ENCODE results near the gene USP3. TPM values are rescaled to one million over a fixed set of nuclear protein-coding genes. Genes with fewer than 3 reads are reported as not detected.

The USP3 gene
- total RNA-seq, 1 donor from 2014 or later = 80.0 TPM

- TF ChIP-seq CTCF (conservative IDR thresholded peaks at IDR 0.05) = no peak
- Mint-ChIP-seq H3K27me3 (ENCODE audit: low read depth) (no peaks in the 10 kb centered on the region), H3K36me3 (ENCODE audit: low read depth) (no peaks in the 10 kb centered on the region), H3K9me3 (peaks cover 3% of the 10 kb centered on the region), H3K4me1 (peaks cover 46% of the 10 kb centered on the region), H3K4me3 (no peak overlapping the region), H3K27ac (ENCODE audit: unreplicated experiment) (no peak overlapping the region)
- DNase-seq (ENCODE audit: low read depth, low spot score) = no peak
These were observed 26.1 kb upstream of the USP3 start for GRCh38 chr15:63478243-63478642.

- H3K9me3 Mint-ChIP-seq = peaks cover 3% of the 10 kb centered on the region
- H3K36me3 Mint-ChIP-seq (ENCODE audit: low read depth) = no peaks in the 10 kb centered on the region
- H3K4me1 Mint-ChIP-seq = peaks cover 52% of the 10 kb centered on the region
- H3K27me3 Mint-ChIP-seq (ENCODE audit: low read depth) = no peaks in the 10 kb centered on the region
- no peak for TF ChIP-seq CTCF (conservative IDR thresholded peaks at IDR 0.05)
- H3K27ac Mint-ChIP-seq (ENCODE audit: unreplicated experiment) = peak overlapping the region; percentile 63
- no peak for DNase-seq (ENCODE audit: low read depth, low spot score)
- no peak overlapping the region for H3K4me3 Mint-ChIP-seq
These were observed 24.0 kb upstream of the USP3 start for GRCh38 chr15:63480441-63480821.

GRCh38 chr15:63481105-63481810, 23.1 kb upstream of the USP3 start:
- H3K4me1 Mint-ChIP-seq = peaks cover 45% of the 10 kb centered on the region
- no peak for TF ChIP-seq CTCF (conservative IDR thresholded peaks at IDR 0.05)
- H3K36me3 Mint-ChIP-seq (ENCODE audit: low read depth) = no peaks in the 10 kb centered on the region

GRCh38 chr15:63482874-63483323, 21.5 kb upstream of the USP3 start:
- Mint-ChIP-seq H3K27me3 (ENCODE audit: low read depth) (no peaks in the 10 kb centered on the region), H3K9me3 (no peaks in the 10 kb centered on the region), H3K27ac (ENCODE audit: unreplicated experiment) (peak overlapping the region; percentile 89), H3K36me3 (ENCODE audit: low read depth) (no peaks in the 10 kb centered on the region), H3K4me3 (no peak overlapping the region), H3K4me1 (peaks cover 48% of the 10 kb centered on the region)
- no peak for TF ChIP-seq CTCF (conservative IDR thresholded peaks at IDR 0.05)
- no peak for DNase-seq (ENCODE audit: low read depth, low spot score)

More at GRCh38 chr15:63481105-63481810, 23.1 kb upstream of the USP3 start:
- Mint-ChIP-seq H3K4me3 (no peak overlapping the region), H3K27ac (ENCODE audit: unreplicated experiment) (no peak overlapping the region), H3K27me3 (ENCODE audit: low read depth) (no peaks in the 10 kb centered on the region), H3K9me3 (peaks cover 1% of the 10 kb centered on the region)
- no peak for DNase-seq (ENCODE audit: low read depth, low spot score)

- H3K4me3 Mint-ChIP-seq = no peak overlapping the region
- DNase-seq (ENCODE audit: low read depth, low spot score) = no peak
- H3K36me3 Mint-ChIP-seq (ENCODE audit: low read depth) = no peaks in the 10 kb centered on the region
- peak overlapping the region; percentile 70 for H3K27ac Mint-ChIP-seq (ENCODE audit: unreplicated experiment)
- no peaks in the 10 kb centered on the region for H3K9me3 Mint-ChIP-seq
- no peak for TF ChIP-seq CTCF (conservative IDR thresholded peaks at IDR 0.05)
- peaks cover 44% of the 10 kb centered on the region for H3K4me1 Mint-ChIP-seq
- H3K27me3 Mint-ChIP-seq (ENCODE audit: low read depth) = no peaks in the 10 kb centered on the region
These were observed 20.6 kb upstream of the USP3 start for GRCh38 chr15:63483521-63484371.

Measured in neural crest cell (in vitro differentiated cells).